ENCODE results near the gene RAPH1.
"Not testable (repeated sequence)": the region's sequence is repeated elsewhere in the genome, so short reads cannot be mapped to it uniquely, and the experiment has no call there.

Gene RAPH1

DNA sequence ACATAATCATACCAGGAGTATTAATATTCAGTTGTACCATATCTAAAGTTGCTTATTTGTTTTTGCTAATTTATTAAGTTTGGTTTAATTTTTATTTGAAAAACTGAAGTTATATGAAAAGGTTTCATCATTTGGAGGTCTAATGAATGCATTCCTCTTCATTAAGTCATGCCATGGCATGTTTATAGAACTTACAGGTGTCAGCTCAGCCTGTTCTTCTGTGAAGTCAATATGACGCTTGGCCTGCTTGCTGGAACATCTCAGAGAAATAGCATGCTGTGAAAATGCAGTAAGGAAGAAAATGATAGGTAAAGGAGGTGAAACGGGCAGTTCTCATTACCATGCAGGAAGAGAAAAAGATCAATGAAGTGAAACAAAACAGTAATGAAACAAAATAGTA is 58.2 kb downstream of the RAPH1 start:
- no peak for DNase-seq

DNA sequence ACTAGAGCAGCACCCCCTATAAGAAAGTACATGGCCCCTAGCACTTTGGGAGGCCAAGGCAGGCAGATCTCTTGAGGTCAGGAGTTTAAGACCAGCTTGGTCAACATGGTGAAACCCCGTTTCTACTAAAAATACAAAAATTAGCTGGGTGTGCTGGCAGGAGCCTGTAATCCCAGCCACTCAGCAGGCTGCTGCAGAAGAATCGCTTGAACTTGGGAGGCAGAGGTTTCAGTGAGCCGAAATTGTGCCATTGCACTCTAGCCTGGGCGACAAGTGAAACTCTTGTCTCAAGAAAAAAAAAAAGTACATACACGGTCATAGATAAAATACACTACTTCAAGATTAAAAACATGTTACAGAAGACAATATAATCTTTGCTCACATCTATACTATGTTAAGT is 63.8 kb downstream of the RAPH1 start:
- no peak for DNase-seq

DNA sequence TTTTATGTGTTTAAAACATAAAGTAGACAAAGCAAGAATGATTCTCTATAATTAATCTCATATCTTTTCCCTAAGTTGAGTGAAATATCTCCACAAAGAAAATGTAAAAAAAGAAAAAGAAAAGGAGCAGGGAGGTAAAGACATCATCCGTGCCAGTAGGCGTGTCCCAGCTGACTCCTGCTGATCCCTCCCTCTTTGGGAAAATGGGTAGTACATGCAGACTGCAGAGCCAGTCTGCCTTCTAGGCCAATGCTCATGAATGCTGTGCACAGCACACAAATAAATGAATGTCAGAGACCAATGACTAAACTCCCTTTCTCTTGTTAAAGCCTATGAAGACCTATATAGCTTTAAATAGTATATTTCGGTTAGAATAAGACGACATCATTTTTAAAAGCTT is 64.7 kb downstream of the RAPH1 start:
- no peak for DNase-seq

DNA sequence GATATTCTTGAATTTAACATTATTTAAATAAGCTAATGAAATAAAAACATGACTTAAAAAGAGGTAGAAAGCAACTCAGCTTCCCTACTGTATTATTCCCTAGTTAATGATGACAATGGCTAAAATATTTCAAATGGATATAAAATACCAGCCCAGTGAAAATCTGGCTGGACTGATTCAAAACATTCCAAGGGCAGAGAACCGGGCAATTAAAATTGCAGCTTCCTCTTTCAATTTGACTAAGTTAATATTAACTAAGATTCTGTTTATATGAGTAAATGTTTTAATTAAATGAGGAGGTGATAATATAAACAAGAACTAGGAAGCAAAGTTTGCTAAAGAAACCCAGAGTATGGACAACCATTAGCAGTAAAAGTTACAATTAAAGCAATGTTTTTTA is 65.6 kb downstream of the RAPH1 start:
- DNase-seq, result no peak

DNA sequence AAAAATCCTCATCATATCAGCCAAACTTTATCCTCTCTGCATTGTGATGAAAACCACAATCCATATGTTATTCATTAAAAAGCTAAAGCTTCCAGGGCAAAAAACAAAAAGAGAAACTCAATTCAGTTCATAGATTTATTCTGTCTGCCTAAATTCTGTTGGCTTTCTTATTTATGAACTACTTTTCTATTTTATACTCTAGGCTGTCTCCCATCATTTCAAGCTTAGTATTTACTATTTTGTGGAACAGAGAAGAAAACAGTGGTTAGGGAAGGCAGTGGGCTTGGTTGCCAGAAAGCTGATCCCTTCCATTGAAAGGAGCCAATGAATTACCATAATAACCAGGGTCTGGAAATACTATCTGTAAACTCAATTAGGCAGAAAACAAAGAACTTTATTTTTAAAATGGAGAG is 71.8 kb downstream of the RAPH1 start:
- no peak for DNase-seq

DNA sequence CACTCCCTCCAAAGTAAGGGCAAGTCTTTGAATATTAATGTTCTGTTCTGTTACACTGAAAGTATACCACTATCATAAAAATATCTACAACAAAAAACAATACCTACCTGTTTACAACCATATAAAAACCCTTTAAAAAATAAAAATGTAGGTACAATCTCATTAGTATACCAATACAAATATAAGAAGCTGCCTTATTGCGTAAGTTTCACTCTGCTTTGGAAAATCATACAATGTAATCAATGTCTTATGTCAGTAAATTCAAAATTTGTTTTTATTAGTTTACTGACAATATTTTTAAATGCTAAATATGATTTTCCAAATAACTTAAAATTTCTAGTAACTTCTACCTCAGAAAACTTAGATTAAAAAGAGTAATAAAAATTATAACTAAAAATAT is 72.8 kb downstream of the RAPH1 start:
- no peak for DNase-seq

DNA sequence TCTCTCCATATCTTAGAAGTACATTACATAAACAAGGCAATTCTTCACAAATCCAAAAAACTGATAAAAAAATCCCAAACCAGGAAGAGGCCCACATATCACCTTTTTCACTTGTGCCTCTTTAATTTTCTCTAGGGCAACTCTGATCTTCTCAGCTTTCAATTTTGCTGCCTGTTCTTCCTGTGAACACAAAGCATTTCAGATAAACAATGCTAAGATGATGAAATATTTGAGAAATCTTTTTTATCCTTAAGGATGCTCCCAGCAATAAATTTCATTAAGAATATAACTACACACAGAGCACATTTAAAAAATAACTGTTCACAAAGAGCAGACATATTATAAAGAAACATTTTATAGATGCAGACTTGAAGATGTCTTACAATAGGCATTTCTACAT is 73.4 kb downstream of the RAPH1 start:
- no peak for DNase-seq

DNA sequence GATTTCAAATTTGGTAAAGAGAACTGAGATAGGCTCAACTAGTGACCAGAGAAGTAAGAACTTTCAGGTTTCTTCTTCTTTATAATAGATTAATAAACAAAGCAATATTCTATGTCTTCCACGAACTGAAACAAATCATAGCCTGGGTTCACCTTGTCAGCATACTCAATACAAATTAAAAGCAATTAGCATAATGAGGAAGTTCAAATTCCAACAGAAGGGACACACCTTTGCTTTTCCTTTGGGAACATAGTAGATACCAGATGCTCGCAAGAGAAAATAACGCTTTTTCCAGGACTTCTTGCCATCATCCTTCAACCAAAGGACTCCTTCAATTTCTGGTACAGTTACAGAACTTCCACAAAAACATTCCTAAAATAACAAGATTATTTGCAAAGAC is 79.9 kb downstream of the RAPH1 start:
- no peak for DNase-seq

DNA sequence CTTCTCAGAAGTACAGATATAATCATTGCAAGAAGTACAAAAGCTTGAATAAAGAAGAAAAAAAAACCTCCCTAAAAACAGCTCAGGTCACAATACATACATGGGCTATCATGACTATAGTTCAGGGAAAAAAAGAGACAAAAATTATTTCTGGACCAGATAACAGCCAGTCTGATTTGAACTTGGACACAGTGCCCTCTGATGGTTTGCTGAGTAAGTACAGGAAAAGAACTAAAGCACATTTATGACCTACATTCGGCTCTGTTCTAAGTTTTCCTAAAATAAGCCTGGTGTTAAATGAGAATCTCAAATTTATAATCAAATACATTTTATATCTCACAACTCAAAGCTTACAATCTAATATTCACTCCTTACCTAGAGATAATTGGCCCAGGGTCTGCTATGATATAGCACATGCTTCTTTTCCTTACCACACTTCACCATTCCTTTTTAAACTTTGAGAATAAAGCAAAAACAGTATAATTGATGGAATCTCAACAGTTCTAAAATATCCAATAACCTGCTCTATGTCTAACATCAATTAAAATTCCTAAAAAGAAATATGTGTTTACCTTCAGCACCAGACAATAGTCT is 81.1 kb downstream of the RAPH1 start:
- no peak for DNase-seq

DNA sequence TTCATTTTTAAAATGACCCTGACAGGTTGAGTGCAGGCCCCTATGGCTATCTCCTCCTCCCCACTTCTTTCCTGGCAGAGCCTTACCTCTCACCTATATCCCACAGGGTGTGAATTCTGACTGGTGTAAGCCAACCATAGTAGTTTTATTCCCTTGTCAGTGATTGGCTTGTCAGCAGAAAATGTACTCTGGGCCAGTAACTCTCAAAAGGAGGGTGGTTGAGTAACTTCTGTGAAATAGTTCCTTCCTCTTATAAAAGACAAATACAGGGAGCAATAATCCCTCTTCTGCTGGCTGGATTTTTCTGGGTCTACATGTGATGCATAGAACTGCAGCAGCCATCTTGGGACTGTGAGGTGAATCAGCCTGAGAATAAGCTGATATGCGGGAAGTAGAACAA is 83.4 kb downstream of the RAPH1 start:
- DNase-seq, result no peak

DNA sequence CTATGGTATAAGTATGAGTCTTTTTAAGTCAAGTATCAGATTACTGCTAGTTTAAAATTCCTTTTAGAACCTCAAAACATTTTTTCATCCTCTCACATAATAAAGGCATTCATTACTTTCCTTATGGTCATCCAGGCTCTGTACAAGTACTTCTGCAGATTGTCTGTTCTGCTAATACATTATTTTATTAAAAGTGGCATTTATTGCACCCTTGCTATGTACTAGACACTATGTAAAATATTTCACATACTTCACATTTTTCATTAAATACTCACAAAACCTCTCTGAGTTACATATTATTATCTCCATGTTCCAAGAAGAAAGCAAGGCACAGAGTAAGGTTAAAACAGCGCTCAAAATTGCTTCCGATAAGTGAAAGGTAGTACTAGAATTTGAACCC is 84.1 kb downstream of the RAPH1 start:
- no peak for DNase-seq

DNA sequence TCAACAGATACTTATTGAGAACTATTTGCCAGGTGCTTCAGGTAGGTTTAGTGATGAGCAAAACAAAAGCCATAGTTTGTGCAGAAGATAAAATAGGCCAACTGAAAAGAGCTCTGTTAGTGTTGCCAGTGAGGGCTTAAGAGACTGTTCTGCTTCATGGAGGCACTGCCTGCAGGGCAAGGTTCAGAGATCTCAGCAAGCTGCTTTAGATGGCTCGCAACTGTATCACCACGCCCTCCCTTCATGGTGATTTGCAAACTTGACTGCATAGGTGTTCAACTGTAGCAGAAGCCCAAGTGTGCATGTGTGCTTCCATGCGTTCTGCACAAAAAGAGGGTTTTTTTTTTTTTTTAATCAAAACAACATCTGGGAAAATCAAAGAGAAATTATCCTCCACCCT is 84.5 kb downstream of the RAPH1 start:
- no peak for DNase-seq

DNA sequence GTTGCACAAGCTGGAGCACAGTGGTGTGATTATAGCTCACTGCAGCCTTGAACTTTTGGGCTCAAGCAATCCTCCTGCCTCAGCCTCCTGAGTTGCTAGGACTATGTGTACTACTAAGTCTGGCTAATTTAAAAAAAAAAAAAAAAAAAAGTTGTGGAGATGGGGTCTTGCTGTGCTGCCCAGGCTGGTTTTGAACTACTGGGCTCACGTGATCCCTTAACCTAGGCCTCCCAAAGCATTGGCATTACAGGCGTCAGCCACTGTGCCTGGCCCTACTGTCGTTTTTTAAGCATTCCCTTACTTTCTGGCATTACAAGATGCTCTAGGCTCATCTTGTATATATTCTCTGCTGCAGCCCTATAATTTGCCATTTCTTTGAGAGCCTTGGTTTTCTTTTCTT is 88.3 kb downstream of the RAPH1 start:
- no peak for DNase-seq

DNA sequence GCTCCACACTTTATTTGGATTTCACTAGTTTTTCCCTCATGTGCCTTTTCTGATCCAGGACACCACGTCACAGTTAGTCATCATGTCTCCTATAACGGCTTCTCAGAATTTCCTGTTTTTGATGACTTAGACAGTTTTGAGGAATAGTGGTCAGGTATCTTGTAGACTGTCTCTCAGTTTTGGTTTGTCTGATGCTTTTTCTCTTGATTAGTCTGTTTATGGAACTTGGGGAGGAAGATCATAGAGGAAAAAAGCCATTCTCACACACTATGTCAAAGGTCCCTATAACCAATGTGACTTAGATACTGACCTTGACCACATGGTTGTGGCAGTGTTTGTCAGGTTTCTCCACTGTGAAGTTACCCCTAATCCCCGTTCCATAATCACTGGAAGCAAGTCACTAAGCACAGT is 89.0 kb downstream of the RAPH1 start:
- no peak for DNase-seq

DNA sequence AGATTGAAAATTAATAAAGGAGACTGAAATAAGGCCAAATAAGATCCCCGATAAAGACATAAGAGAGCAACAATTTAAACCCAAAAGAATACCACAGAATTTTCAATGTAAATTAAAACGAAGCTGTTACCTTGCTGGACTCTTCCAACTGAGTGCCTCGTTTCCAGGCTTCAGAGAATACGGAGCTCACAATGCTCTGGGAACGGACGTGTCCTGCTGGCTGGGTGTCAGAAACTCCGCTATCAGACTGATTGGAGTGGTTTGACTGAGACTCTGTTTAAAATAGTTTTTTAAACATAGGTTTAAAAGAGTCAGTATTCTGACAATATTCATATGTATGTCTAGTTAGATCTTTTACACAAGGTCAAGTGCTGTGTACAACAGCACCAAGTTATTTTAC is 90.4 kb downstream of the RAPH1 start:
- DNase-seq, result no peak

DNA sequence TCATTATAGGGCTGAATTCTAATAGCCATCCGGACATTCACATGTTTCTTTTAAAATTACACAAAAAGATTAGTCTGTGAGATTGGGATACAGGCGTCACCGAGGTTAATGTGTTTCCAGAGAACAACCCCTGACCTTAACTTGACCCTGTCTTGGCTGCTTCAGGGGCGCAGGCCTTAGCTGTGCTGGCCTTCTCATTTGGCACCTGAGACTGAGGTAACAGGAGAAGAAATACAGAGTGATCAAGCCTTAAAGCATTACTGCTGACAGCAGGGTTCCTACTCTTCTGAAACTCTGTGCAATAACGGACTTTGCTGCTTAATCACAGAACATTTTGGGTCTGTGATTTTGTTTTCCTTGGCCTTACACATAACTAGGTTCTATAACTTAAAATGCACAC is 92.6 kb downstream of the RAPH1 start:
- DNase-seq, result no peak

DNA sequence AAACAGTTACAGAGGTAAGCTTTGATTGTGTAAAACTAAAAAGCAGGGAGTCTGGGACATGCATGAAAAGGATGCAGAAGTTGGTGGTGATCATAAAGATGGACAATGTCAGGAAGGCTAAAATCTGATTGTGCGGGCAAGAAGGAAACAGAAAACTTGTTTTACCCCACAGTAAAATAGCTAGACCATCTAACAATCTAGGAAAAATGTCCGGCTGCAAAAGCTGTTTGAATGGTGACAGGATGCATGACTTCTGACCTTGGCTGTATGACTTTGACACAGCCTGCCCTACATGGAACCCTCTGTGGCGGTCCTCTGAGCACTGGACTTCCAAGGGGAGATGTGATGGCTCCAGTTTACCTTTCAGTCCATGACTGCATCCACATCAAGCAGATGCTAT is 93.6 kb downstream of the RAPH1 start:
- no peak for DNase-seq

DNA sequence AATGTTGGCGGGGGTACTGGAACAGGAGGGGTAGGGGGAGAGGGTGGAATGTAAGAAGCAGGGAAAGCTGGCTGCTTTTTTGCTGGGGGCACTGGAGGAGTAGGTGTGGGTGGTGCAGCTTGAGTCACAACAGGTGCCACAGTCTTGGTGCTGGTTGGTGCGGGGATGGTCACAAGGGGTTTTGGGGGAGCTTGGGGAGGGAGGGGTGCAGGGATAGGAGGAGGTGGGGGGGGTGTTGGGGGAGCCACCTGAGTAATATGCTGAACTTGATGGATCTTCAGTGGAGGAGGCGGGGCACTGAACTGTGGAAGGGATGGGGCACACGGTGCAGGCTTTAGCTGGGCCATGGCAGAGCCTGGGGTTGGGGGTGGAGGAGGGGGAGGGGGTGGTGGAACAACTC is 94.4 kb downstream of the RAPH1 start:
- DNase-seq, result no peak

DNA sequence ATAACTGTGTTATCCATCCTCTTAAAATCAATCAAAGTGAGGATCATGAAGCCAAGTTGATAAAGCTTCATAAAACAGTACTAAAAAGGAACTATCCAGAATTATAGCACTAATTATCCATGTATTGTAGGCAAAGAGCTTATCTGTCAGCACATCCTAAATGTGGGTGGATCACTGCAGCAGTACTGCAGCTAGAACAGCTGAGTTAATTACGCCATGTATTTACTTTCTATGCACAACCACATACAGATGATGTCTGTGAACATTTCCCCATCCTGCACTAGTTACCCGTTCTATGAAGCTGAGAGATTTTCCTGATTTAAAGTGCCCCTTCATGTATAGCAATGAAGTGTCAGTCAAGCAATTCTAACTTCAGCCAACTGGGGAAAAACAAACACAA is 96.6 kb downstream of the RAPH1 start:
- no peak for DNase-seq

DNA sequence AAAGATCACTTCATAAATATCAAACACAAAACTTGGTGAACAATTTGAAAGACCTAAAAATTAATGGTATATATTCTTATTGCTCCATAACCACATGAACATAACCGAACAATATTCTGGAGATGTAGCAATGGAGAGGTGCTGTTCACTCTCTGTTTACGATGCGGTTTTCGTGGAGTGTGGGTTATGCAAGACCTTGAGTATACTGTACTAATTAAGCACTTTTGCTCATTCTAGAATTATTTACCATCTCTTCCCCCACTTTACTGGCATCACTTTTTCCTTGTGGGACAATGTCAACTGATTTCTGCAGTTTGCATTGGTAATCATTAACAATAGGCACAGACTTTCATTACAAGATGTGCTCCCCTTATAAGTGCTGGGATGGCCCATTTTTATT is 97.6 kb downstream of the RAPH1 start:
- DNase-seq, result no peak

DNA sequence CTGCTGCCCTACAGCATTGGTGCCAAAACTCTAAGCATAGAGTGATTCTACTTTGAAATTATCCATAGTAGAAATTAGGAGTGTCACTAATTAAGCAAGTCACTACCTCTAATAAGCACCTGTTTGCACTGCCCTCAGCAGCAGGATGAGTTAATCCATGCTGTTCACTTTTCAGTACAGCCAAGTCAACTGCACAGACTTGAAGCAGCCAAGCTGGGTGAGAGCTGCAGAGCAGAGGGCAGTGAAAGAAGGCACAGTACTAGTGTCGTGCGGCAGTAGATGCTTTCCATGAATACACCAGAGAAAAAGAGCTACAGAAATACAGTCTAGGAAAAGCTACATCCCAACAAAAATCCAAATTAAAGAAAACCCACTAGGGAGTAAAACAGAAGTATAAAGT is 98.6 kb downstream of the RAPH1 start:
- no peak for DNase-seq

DNA sequence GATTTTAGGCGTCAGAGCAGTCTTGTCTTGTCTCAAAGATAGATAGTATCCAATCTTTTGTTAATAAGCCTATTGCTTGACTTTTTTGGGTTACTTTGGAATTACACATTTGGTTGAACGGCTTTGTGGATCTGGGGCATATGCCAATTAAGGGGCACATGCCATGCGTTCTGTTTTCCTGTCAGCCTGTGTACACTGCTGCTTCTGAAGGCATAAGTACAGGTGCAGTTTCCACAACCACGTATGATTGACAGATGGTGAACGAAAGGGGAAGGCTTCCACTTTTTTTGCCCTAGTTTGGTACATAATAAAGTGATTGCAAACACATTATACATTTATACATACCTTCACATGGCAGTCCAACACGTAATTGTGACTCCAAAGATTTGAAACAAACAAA is 102.3 kb downstream of the RAPH1 start:
- DNase-seq, result no peak

DNA sequence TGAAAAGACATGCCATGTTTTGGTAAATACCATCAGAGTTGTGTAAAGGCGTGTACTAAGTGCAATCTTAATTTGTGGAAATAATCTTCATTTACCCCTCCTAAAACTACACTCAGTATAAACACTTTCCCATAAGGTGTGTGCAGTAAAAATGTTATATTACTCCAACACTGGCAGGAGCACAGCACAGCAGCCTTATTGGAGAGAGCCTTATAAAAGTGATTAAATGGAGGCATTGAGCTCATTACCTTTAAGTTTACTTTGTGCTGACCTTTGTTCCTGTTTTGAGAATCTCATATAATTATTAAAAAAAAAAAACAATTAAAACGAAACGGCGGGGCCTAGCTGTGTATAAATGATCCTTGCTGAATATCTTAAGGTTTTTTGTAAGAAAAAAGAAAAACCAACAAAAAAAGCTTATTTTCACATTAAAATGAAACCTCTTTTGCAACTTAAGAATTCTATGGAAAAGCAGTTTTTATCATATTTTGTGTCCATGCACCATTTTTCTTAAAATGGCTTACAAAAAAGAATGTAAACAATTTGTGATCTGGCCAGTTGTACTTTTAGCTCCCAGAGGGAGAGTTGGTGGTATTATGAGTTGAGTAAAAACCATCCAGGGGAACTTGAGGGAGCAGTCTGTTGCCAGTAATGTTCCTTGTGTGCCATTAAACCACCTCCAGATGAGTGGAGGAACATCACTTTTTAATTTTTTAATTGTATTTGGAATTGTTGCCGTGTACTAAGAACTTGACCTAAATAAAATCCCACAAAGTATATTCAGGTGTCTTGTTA is 103.5 kb downstream of the RAPH1 start:
- DNase-seq, result no peak

DNA sequence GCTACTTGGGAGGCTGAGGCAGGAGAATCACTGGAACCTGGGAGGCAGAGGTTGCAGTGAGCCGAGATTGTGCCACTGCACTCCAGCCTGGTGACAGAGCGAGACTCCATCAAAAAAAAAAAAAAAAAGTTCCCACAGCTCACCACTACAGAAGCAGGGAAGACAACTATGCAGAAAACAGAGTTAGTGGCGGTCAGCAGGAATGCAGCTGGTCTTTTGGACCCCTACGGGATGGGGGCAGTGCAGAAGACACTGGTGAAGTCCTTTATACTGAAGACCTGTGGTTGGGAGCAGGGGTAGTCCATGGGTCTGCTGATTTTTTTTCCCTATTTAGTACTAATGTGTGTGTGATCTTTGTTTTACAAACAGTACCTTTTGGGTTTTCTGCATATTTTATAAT is 105.5 kb downstream of the RAPH1 start:
- not testable (repeated sequence) for DNase-seq

DNA sequence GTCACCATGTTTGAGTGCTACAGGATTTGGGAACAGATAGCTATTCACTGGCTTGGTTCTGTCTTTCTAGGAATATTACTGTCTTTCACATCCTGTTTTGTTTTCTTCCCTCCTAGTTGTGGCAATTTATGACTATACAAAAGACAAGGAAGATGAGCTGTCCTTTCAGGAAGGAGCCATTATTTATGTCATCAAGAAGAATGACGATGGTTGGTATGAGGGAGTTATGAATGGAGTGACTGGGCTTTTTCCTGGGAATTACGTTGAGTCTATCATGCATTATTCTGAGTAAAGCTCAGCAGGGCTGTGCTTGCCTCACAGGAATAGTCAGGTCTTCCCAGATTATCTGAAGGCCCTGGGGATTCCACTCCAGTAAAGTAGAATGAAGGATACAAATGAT is 108.0 kb downstream of the RAPH1 start:
- DNase-seq, result no peak

Data from left hindlimb (tissue), 1 donor.